Measurements from ENCODE around the gene ELK3. TPM values are rescaled to one million over a fixed set of nuclear protein-coding genes. Genes with fewer than 3 reads are reported as not detected.
A peak's percentile ranks its signal among the peaks of the same experiment; 100 is the strongest.

Gene ELK3
- total RNA-seq: 1 to 10 TPM; 7.7 TPM

GRCh38 chr12:96193725-96194575 is at the start of gene ELK3:
Gene ELK3, plus strand, starts transcription at chr12:96194375.
- ChIA-PET POLR2A (interaction anchor here (1.8 kb wide), 2 partner anchors 17 to 19 kb away, joined by 7 to 13 read pairs; no protein-coding TSS in a partner anchor), CTCF (interaction anchor here (1.1 to 2.0 kb wide), 2 partner anchors 18 to 21 kb away, joined by 3 to 10 read pairs; no protein-coding TSS in a partner anchor)
- peak within 1 kb of the TSS; percentile 82 for H3K4me3 Mint-ChIP-seq
- ATAC-seq (peak; percentile 32), DNase-seq (peak; percentile 64)
- peak within 1 kb of the TSS; percentile 95 for H3K27ac Mint-ChIP-seq
- H3K36me3 Mint-ChIP-seq (ENCODE audit: low read depth): peaks cover 4% of the 10 kb centered on the region
- H3K27me3 Mint-ChIP-seq: no peaks in the 10 kb centered on the region
- peaks cover 57% of the 10 kb centered on the region for H3K4me1 Mint-ChIP-seq (ENCODE audit: low read depth)
- intact Hi-C loops (cut with micrococcal nuclease): no loop called here
- TF ChIP-seq CTCF (IDR thresholded peaks at IDR 0.05): no peak
- peaks cover 2% of the 10 kb centered on the region for H3K9me3 Mint-ChIP-seq

GRCh38 chr12:96146747-96147146 is 47.4 kb upstream of the ELK3 start:
- no peaks in the 10 kb centered on the region for H3K9me3 Mint-ChIP-seq
- ATAC-seq (no peak), DNase-seq (no peak)
- TF ChIP-seq CTCF (IDR thresholded peaks at IDR 0.05): no peak
- intact Hi-C loops (cut with micrococcal nuclease): no loop called here
- ChIA-PET CTCF (interaction anchor here (1.6 kb wide), 1 partner anchor 69 kb away, joined by 3 read pairs; no protein-coding TSS in a partner anchor), POLR2A (interaction anchor here (1.1 kb wide), 1 partner anchor 46 kb away, joined by 3 read pairs; no protein-coding TSS in a partner anchor)
- H3K4me1 Mint-ChIP-seq (ENCODE audit: low read depth): peaks cover 16% of the 10 kb centered on the region
- H3K27ac Mint-ChIP-seq: no peak overlapping the region
- H3K36me3 Mint-ChIP-seq (ENCODE audit: low read depth): no peaks in the 10 kb centered on the region
- no peaks in the 10 kb centered on the region for H3K27me3 Mint-ChIP-seq
- no peak overlapping the region for H3K4me3 Mint-ChIP-seq

- Mint-ChIP-seq H3K4me3 (no peak overlapping the region), H3K36me3 (ENCODE audit: low read depth) (no peaks in the 10 kb centered on the region), H3K9me3 (no peaks in the 10 kb centered on the region), H3K4me1 (ENCODE audit: low read depth) (no peaks in the 10 kb centered on the region), H3K27ac (no peak overlapping the region), H3K27me3 (no peaks in the 10 kb centered on the region)
- DNase-seq (no peak), ATAC-seq (no peak)
- TF ChIP-seq CTCF (IDR thresholded peaks at IDR 0.05): no peak
- ChIA-PET POLR2A (no interaction called here), CTCF (interaction anchor here (1.5 kb wide), 1 partner anchor 65 kb away, joined by 8 read pairs; no protein-coding TSS in a partner anchor)
- intact Hi-C loops (cut with micrococcal nuclease): no loop called here
Observed at GRCh38 chr12:96150442-96150841, 43.7 kb upstream of the ELK3 start.

- H3K27me3 Mint-ChIP-seq: no peaks in the 10 kb centered on the region
- H3K36me3 Mint-ChIP-seq (ENCODE audit: low read depth): no peaks in the 10 kb centered on the region
- TF ChIP-seq CTCF (IDR thresholded peaks at IDR 0.05): no peak
- DNase-seq (no peak), ATAC-seq (no peak)
- intact Hi-C loops (cut with micrococcal nuclease): no loop called here
- H3K4me3 Mint-ChIP-seq: no peak overlapping the region
- H3K4me1 Mint-ChIP-seq (ENCODE audit: low read depth): no peaks in the 10 kb centered on the region
- no peaks in the 10 kb centered on the region for H3K9me3 Mint-ChIP-seq
- POLR2A ChIA-PET: interaction anchor here (0.8 kb wide), 1 partner anchor 9 kb away, joined by 3 read pairs; no protein-coding TSS in a partner anchor
- H3K27ac Mint-ChIP-seq: no peak overlapping the region
- CTCF ChIA-PET: no interaction called here
Observed at GRCh38 chr12:96152164-96152563, 42.0 kb upstream of the ELK3 start.

GRCh38 chr12:96153131-96153725 is 40.9 kb upstream of the ELK3 start:
- ChIA-PET CTCF (no interaction called here), POLR2A (no interaction called here)
- no peaks in the 10 kb centered on the region for H3K4me1 Mint-ChIP-seq (ENCODE audit: low read depth)
- H3K36me3 Mint-ChIP-seq (ENCODE audit: low read depth): no peaks in the 10 kb centered on the region
- no peaks in the 10 kb centered on the region for H3K27me3 Mint-ChIP-seq
- TF ChIP-seq CTCF (IDR thresholded peaks at IDR 0.05): no peak
- ATAC-seq (no peak), DNase-seq (no peak)
- no peaks in the 10 kb centered on the region for H3K9me3 Mint-ChIP-seq
- H3K4me3 Mint-ChIP-seq: no peak overlapping the region
- intact Hi-C loops (cut with micrococcal nuclease): no loop called here
- H3K27ac Mint-ChIP-seq: no peak overlapping the region

All from activated CD8-positive, alpha-beta T cell treated with anti-CD3 and anti-CD28 coated beads for 36 hours (primary cell).